K562 (cell line): ENCODE measurements around the gene SLC9C2. TPM values are rescaled to one million over a fixed set of nuclear protein-coding genes. Genes with fewer than 3 reads are reported as not detected.

ENCODE experiments used
- ATAC-seq: fragments of 200-7000 bp; cut with Tn5 transposase; 3 replicates; pipeline ENCODE4 v1.9.1; 2020; ENCODE audit warnings: moderate library complexity
- BruUV-seq: library from RNA; stranded (reverse); fragments of 400-500 nt; replicated peaks from 2 replicates; lab custom pipeline; 2021; lab: Mats Ljungman, UMichigan
- CTCF ChIA-PET: fragments of 300-600 bp; formaldehyde crosslinking; extraction: SDS; loops from one replicate; lab custom pipeline; 2021; ENCODE audit warnings: low intra/inter-chr PET ratio; lab: Yijun Ruan, JAX
- POLR2A ChIA-PET: fragments of 300-600, 350-650 bp; sonication (Branson Sonifier 250); formaldehyde crosslinking; extraction: SDS; loops from one replicate; lab custom pipeline; 2021; ENCODE audit warnings: antibody characterized with exemption, inconsistent platforms; lab: Yijun Ruan, JAX
- DNase-seq, 4 experiments: peaks; one replicate each; pipeline versions ENCODE4 v3.0.0 to v3.0.0-alpha.2; 2011 to 2018; ENCODE audit warnings: low spot score in 3 of 4, mixed read lengths in 3 of 4; ENCODE audit errors: extremely low read depth in 1 of 4
- FAIRE-seq: peaks from 2 replicates; lab custom pipeline; 2011; peaks lifted over from hg19 to GRCh38; lab: Jason Lieb, UNC
- H2AFZ ChIP-seq: 2 replicates; pipeline ENCODE4 v1.6.0; 2011; ENCODE audit warnings: low read depth, low read length, control low read depth, inconsistent platforms
- H3K27ac ChIP-seq: fragments of 200-600 bp; 3 replicates; pipeline ENCODE4 v1.8.0; 2011; ENCODE audit warnings: low read depth, mild to moderate bottlenecking, control low read depth, inconsistent platforms, low read length, moderate library complexity, mixed read lengths; ENCODE audit errors: extremely low read depth
- H3K27me3 ChIP-seq, 2 experiments: fragments of 300-600 bp in 1 of 2; 2 replicates in 1 of 2; 3 replicates in 1 of 2; pipeline versions ENCODE4 v1.6.0 to v1.8.0; 2011; ENCODE audit warnings: inconsistent platforms in 2 of 2, low read length in 2 of 2, mild to moderate bottlenecking in 1 of 2, mixed read lengths in 1 of 2, moderate library complexity in 1 of 2; ENCODE audit not compliant: control insufficient read depth in 2 of 2, insufficient read depth in 2 of 2
- H3K36me3 ChIP-seq: fragments of 300-600 bp; 3 replicates; pipeline ENCODE4 v1.8.0; 2011; ENCODE audit warnings: mild to moderate bottlenecking, low read length, inconsistent platforms; ENCODE audit not compliant: control insufficient read depth, insufficient read depth
- H3K4me1 ChIP-seq, 2 experiments: fragments of 200-600 bp in 1 of 2; replicated peaks in 1 of 2; 2 replicates in 1 of 2; 3 replicates in 1 of 2; pipeline versions ENCODE4 v1.5.1 to v1.8.0; 2011; ENCODE audit warnings: inconsistent platforms in 2 of 2, low read length in 2 of 2, mild to moderate bottlenecking in 1 of 2, mixed read lengths in 1 of 2, moderate library complexity in 1 of 2; ENCODE audit not compliant: control insufficient read depth in 2 of 2, insufficient read depth in 2 of 2
- H3K4me2 ChIP-seq: 2 replicates; pipeline ENCODE4 v1.6.1; 2011; ENCODE audit warnings: low read length, control low read depth, inconsistent platforms, mixed read lengths; ENCODE audit not compliant: insufficient read depth
- H3K4me3 ChIP-seq: fragments of 200-600 bp; sonication (generic), shearing (Covaris generic); 2 replicates; pipeline ENCODE4 v1.5.1; 2016; ENCODE audit warnings: control low read depth, inconsistent platforms
- H3K79me2 ChIP-seq: fragments of 200-600 bp; 3 replicates; pipeline ENCODE4 v1.8.0; 2011; ENCODE audit warnings: low read length, inconsistent platforms; ENCODE audit not compliant: control insufficient read depth, insufficient read depth
- H3K9ac ChIP-seq, 2 experiments: 2 replicates each; pipeline versions ENCODE4 v1.6.0 to v1.6.1; 2011; ENCODE audit warnings: low read depth in 2 of 2, low read length in 2 of 2, control low read depth in 1 of 2, inconsistent platforms in 1 of 2, mild to moderate bottlenecking in 1 of 2, mixed read lengths in 1 of 2; ENCODE audit not compliant: insufficient read depth in 1 of 2
- H3K9me1 ChIP-seq: one replicate; pipeline ENCODE4 v1.6.0; 2011; ENCODE audit warnings: inconsistent platforms, mild to moderate bottlenecking, low read length, moderate library complexity; ENCODE audit not compliant: control insufficient read depth, insufficient read depth
- H3K9me3 ChIP-seq: replicated peaks from 2 replicates; pipeline ENCODE4 v1.5.1; 2011; ENCODE audit warnings: low read depth, low read length, inconsistent platforms; ENCODE audit not compliant: control insufficient read depth, insufficient read depth
- H4K20me1 ChIP-seq: replicated peaks from 2 replicates; pipeline ENCODE4 v1.6.1; 2011; ENCODE audit warnings: low read length, inconsistent platforms, mixed read lengths; ENCODE audit not compliant: control insufficient read depth, insufficient read depth
- ATF7 ChIP-seq: fragments of 450-650 bp; IDR thresholded peaks from 2 replicates; pipeline ENCODE4 v1.7.1; 2014; ENCODE audit warnings: mild to moderate bottlenecking, moderate library complexity
- BRF1 ChIP-seq: IDR thresholded peaks from 3 replicates; pipeline ENCODE4 v1.6.1; 2011; ENCODE audit warnings: borderline replicate concordance, mild to moderate bottlenecking; ENCODE audit not compliant: insufficient read length; ENCODE audit errors: extremely low read depth
- ERF ChIP-seq: fragments of 450-650 bp; formaldehyde crosslinking; IDR thresholded peaks from 2 replicates; pipeline ENCODE4 v1.4.0; 2020; ENCODE audit warnings: mild to moderate bottlenecking, mixed read lengths
- HMG20B ChIP-seq: fragments of 250-450 bp; sonication (Bioruptor Pico); IDR thresholded peaks from 2 replicates; pipeline ENCODE4 v1.5.0; 2021; ENCODE audit warnings: mild to moderate bottlenecking
- NCOA6 ChIP-seq: fragments of 450-650 bp; IDR thresholded peaks from 2 replicates; pipeline ENCODE4 v1.6.1; 2017; ENCODE audit warnings: mild to moderate bottlenecking
- PBX2 ChIP-seq, 2 experiments: IDR thresholded peaks in 1 of 2; conservative IDR thresholded peaks in 1 of 2; 2 replicates each; pipeline ENCODE4 v1.6.1; 2016; ENCODE audit warnings: low read depth in 2 of 2, mild to moderate bottlenecking in 1 of 2, missing compliant biosample characterization in 1 of 2, missing genetic modification characterization in 1 of 2, moderate library complexity in 1 of 2
- PHF8 ChIP-seq: fragments of 200-600 bp; sonication (generic); IDR thresholded peaks from 2 replicates; pipeline ENCODE4 v1.6.1; 2012; ENCODE audit warnings: mixed run types, mild to moderate bottlenecking, inconsistent platforms, low read length, moderate library complexity, borderline replicate concordance
- POLR2A ChIP-seq: fragments of 450-650 bp; conservative IDR thresholded peaks from 2 replicates; pipeline ENCODE4 v1.6.1; 2016
- POLR2AphosphoS2 ChIP-seq: IDR thresholded peaks from 2 replicates; pipeline ENCODE4 v1.6.1; 2012; ENCODE audit warnings: low read length, improper control_type of control experiment
- POLR2G ChIP-seq: fragments of 200-400 bp; formaldehyde crosslinking; IDR thresholded peaks from 2 replicates; pipeline ENCODE4 v1.6.1; 2017; ENCODE audit warnings: low read depth, mild to moderate bottlenecking, antibody characterized with exemption, low read length, moderate library complexity
- RBFOX2 ChIP-seq: fragments of 200-400 bp; formaldehyde crosslinking; IDR thresholded peaks from 2 replicates; pipeline ENCODE4 v1.6.1; 2017; ENCODE audit warnings: low read depth, mild to moderate bottlenecking, low read length, moderate library complexity
- SIRT6 ChIP-seq: IDR thresholded peaks from one replicate; pipeline ENCODE4 v1.6.1; 2012; ENCODE audit warnings: low read depth, mild to moderate bottlenecking, control low read depth, inconsistent platforms, low read length, moderate library complexity
- SUPT5H ChIP-seq: fragments of 450-650 bp; IDR thresholded peaks from 2 replicates; pipeline ENCODE4 v1.6.1; 2016
- TAL1 ChIP-seq: fragments of 450-650 bp; IDR thresholded peaks from 2 replicates; pipeline ENCODE4 v1.6.1; 2016; ENCODE audit warnings: mild to moderate bottlenecking
- ZNF3 ChIP-seq: fragments of 250-450 bp; sonication (Bioruptor Pico); IDR thresholded peaks from 2 replicates; pipeline ENCODE4 v1.5.0; 2021; ENCODE audit warnings: mild to moderate bottlenecking, moderate library complexity
- WGBS: fragments of 100-300 bp; shearing (Covaris generic); methylation state at CpG from one replicate; pipeline ENCODE4 v1.1.6; 2016; ENCODE audit warnings: low coverage, mixed read lengths; ENCODE audit not compliant: insufficient coverage; ENCODE audit errors: missing lambda C conversion rate; 5-methylcytosine and 5-hydroxymethylcytosine counted together
- in situ Hi-C: fragments of 300-500 bp; cut with MboI; formaldehyde crosslinking; loops from 4 replicates; pipeline ENCODE4 v1.15.0; 2018; ENCODE audit warnings: inconsistent platforms, mixed read lengths
- intact Hi-C: fragments of 100-400 bp; cut with micrococcal nuclease; formaldehyde crosslinking; loops from 2 replicates; pipeline ENCODE4 v1.14.2; 2022
- polyA plus RNA-seq, 8 experiments: library from polyadenylated mRNA; depleted of rRNA in 4 of 8; stranded (reverse) in 5 of 8; unstranded in 3 of 8; fragments of >200 nt; fragmentation: Nextera tagmentation in 2 of 8; fragmentation: Illumina TruSeq in 1 of 8; extraction: Ambion mirVana in 2 of 8; extraction: Trizol in 1 of 8; gene quantifications; 2 replicates each; pipeline versions ENCODE4 v1.2.1 to v1.2.3, GENCODE V29; 2011 to 2014; ENCODE audit warnings: inconsistent platforms in 1 of 8, missing spikeins in 1 of 8
- total RNA-seq, 7 experiments: library from RNA; depleted of rRNA in 6 of 7; stranded (reverse); fragments of >200 nt in 6 of 7; fragmentation: Illumina TruSeq in 2 of 7; extraction: Trizol in 2 of 7; gene quantifications; 2 replicates each; pipeline versions ENCODE4 v1.2.1 to v1.2.3, GENCODE V29; 2011 to 2021; ENCODE audit warnings: low replicate concordance in 1 of 7

The SLC9C2 gene
- total and polyA plus RNA-seq, 9 of the 15 experiments (the other 6 are each of a cell fraction or from before 2014, with no cell fraction given), result 0.11 to 0.22 (median 0.15) TPM; not detected in 5

DNA sequence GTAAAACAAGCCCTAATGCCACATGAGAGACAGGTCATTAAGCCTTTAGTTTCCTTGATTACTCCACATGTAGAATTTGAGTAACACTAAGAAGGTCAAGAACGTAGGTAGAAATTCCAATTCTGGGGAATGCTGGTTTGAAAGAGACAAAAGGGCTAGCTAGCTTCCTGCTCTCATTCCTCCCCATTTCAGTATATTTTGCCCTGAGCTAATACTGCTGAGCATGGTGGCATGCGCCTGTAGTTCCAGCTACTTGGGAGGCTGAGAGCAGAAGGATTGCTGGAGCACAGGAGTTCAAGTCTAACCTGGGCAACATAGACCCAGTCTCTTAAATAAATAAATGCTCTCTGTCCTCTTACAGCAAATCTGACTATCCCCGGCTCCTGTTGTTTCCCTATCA, 112.9 kb downstream of the SLC9C2 start:
- 82% methylated on average over 3 of the region's 3 CpGs for whole genome bisulfite sequencing
- H3K36me3 ChIP-seq, result peaks cover 45% of the 10 kb centered on the region
- BruUV-seq, result no TSS peak

GRCh38 chr1:173489149-173489600, 113.7 kb downstream of the SLC9C2 start:
- ChIA-PET POLR2A (interaction anchor here (0.6 to 2.7 kb wide), 3 partner anchors 11 to 342 kb away, joined by 3 to 39 read pairs (median 3); partner anchors contain the start of gene PRDX6), CTCF (no interaction called here)
- H3K27ac ChIP-seq, result no peak overlapping the region
- no peaks in the 10 kb centered on the region for H3K4me1 ChIP-seq
- H3K9me3 ChIP-seq, result no peaks in the 10 kb centered on the region; the same call in 1 of the 2 replicates
- intact Hi-C loops, result no loop called here
- no peak overlapping the region for H3K9ac ChIP-seq
- H3K4me3 ChIP-seq, result no peak overlapping the region
- no TSS peak for BruUV-seq
- H3K27me3 ChIP-seq, result no peaks in the 10 kb centered on the region
- H2AFZ ChIP-seq, result no peak overlapping the region
- FAIRE-seq, result no peak
- in situ Hi-C loops, result no loop called here
- H4K20me1 ChIP-seq, result no peaks in the 10 kb centered on the region
- no peaks in the 10 kb centered on the region for H3K9me1 ChIP-seq
- peaks cover 52% of the 10 kb centered on the region for H3K36me3 ChIP-seq
- H3K79me2 ChIP-seq, result 0 out of 3 replicates have a peak, but pooled peaks cover 2% of the 10 kb centered on the region
- peak; percentile 85 for ATAC-seq
- DNase-seq, result peak in 2 of 4 experiments; percentile 36 to 58
- no peak overlapping the region for H3K4me2 ChIP-seq
- 75% methylated on average over 5 of the region's 5 CpGs for WGBS
- no peak for TF ChIP-seq HMG20B (CRISPR knock-in tag)
- no peak for TF ChIP-seq PHF8
- no peak for TF ChIP-seq SIRT6
- 0 out of 2 replicates have a peak, but pooled peaks have one; percentile 15 for TF ChIP-seq ATF7
- peak; percentile 36; the same call in 1 of the 2 replicates for TF ChIP-seq POLR2G
- no peak for TF ChIP-seq BRF1
- peak; percentile 89; the same call in 1 of the 2 replicates for TF ChIP-seq POLR2AphosphoS2
- peak; percentile 42; the same call in 1 of the 2 replicates for TF ChIP-seq RBFOX2
- no peak for TF ChIP-seq PBX2 (CRISPR knock-in tag; IDR thresholded peaks at IDR 0.05; ENCODE audit: low read depth)
- no peak for TF ChIP-seq PBX2 (tag; conservative IDR thresholded peaks at IDR 0.05; ENCODE audit: low read depth)
- TF ChIP-seq TAL1, result no peak
- peak; percentile 64 for TF ChIP-seq SUPT5H
- TF ChIP-seq ZNF3 (CRISPR knock-in tag), result no peak

More for the DNA sequence above, 112.9 kb downstream of the SLC9C2 start:
- no peak for DNase-seq
- TF ChIP-seq ERF (CRISPR knock-in tag), result no peak
- TF ChIP-seq SUPT5H, result 0 out of 2 replicates have a peak, but pooled peaks have one; percentile 4
- TF ChIP-seq POLR2G, result peak; percentile 4; the same call in 1 of the 2 replicates
- TF ChIP-seq POLR2A, result peak; percentile 7; the same call in 1 of the 2 replicates
- TF ChIP-seq NCOA6, result no peak
- TF ChIP-seq, all 486 proteins: peak for 3
- no peak overlapping the region for H3K4me3 ChIP-seq
- FAIRE-seq (no peak), ATAC-seq (peak; percentile 42)
- no peak overlapping the region for H3K9ac ChIP-seq
- H3K79me2 ChIP-seq, result no peaks in the 10 kb centered on the region
- in situ Hi-C loops (no loop called here), intact Hi-C loops (no loop called here)
- H3K27me3 ChIP-seq, result no peaks in the 10 kb centered on the region
- CTCF ChIA-PET, result no interaction called here
- H3K4me1 ChIP-seq, result no peaks in the 10 kb centered on the region
- H4K20me1 ChIP-seq, result no peaks in the 10 kb centered on the region
- H3K27ac ChIP-seq, result no peak overlapping the region
- no peaks in the 10 kb centered on the region for H3K9me1 ChIP-seq
- H3K9me3 ChIP-seq, result no peaks in the 10 kb centered on the region; the same call in 1 of the 2 replicates
- POLR2A ChIA-PET, result interaction anchor here (0.6 to 2.9 kb wide), 7 partner anchors 9 to 443 kb away, joined by 3 to 19 read pairs (median 4); partner anchors contain the start of genes KLHL20 and PRDX6
- H2AFZ ChIP-seq, result no peak overlapping the region
- no peak overlapping the region for H3K4me2 ChIP-seq
